ENCODE results near the gene HSD11B2.
A peak's percentile ranks its signal among the peaks of the same experiment; 100 is the strongest.

HSD11B2 gene

DNA sequence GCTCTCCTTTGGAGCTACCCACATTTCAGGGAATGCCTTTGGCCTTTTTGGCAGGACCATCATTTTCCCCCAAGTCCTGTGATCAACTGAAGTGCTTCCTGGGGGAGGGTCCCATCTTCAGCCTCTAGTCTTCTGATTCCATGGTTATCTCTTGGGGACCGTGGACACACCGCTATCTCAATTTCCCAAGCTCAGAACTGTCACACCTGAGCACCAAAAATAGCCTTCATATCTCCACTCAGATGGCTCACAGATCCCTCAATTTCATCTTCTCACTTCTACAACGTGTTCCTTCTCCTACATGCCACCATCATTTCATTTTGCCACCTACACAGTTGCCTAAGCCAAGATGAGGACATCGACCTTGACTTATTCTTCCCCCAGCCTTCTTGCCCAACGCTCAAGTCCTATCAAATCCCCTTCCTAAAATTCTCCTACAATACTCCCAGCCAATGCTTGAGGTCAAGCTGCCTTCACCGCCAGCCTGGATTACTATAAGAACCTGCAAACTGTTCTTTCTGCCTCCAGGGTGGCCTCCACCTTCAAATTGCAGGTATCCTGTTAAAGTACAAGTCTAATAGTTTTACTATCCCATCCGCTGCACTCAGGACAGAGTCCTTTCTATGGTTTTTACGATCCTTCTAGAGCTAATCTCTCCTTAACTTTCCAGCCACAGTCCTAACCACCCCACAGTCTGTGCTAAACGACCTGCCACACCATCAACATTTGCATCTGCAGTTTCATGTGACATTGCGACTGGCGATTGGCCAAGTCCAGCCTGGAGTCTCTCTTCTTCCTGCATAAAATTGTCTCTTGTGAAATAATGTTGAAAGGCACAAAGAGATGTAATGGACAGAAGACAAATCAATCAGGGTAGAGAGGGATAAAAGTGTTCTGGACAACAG lies 43.9 kb downstream of the HSD11B2 start:
- TF ChIP-seq CTCF (IDR thresholded peaks at IDR 0.05; ENCODE audit: low read length, missing control alignments): no peak
- no peak overlapping the region for H3K4me3 ChIP-seq (replicated peaks; ENCODE audit: low read depth, low read length)
- no peak for DNase-seq (ENCODE audit: low read depth)

DNA sequence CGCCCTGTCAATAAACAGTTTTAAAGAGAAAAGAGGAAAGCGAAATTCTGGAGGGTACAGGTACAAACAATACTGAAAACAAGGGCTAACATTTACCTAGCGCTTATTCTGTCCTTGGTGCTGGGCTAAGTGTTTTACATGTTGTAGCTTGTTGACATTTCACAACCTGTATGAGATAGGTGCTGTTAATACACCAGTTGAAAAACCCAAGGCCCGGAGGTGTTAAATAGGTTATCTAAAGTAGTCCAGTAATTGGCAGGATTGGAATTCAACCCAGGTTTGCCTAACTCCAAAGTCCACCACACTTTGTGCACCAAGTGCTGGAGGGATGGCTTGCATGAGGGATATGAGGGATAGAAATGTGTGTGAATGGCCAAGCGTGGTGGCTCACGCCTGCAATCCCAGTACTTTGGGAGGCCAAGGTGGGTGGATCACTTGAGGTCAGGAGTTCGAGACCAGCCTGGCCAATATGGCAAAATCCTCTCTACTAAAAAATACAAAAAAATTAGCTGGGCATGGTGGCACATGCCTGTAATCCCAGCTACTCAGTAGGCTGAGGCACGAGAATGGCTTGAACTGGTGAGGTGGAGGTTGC lies 47.1 kb downstream of the HSD11B2 start:
- no peak for DNase-seq (ENCODE audit: low read depth)

DNA sequence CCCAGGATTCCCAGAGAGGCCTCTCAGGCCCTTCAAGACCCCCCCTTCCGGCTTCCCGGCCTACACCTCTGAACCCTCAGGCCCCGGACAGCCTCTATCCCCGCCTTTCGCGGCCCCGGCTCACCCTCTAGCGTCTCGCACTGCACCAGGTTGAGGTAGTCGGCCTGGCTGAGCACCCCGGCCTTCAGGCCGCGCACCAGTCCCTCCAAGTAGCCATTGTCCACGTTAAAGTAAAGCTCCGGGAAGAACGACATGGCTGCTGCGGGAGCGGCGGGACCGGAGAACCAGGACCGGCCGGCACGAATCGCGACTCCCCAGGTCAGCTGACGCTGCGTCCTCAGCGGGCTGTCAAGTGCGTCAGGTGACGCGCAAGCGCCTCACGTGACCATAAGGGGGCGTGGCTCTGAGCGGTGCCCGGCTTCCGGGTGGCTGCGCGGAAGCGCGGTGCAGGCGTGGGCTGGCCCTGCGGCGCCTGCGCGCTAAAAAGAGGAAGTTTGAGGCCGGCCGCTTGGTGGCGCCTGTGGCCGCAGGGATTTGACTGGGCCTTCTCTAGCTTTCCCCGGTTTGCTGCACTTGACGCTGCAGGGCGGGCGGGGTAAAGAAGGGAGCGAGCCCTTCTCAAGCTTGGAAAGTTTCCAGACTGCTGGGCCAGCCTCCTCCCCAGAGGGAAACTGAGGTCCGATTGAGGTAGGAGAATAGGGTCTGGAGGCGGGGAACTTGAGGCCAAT lies 50.1 kb downstream of the HSD11B2 start, which contains the start of gene ATP6V0D1:
ATP6V0D1 (minus strand) TSS at position 325 of the 728 bp plus-strand sequence; CDS start at position 254, 71 bp downstream.
- peak; percentile 99 for DNase-seq (ENCODE audit: low read depth)
- H3K4me3 ChIP-seq (replicated peaks; ENCODE audit: low read depth, low read length): peak within 1 kb of the TSS; percentile 84
- TF ChIP-seq CTCF (IDR thresholded peaks at IDR 0.05; ENCODE audit: low read length, missing control alignments): peak; percentile 70

More for the DNA sequence above, 47.1 kb downstream of the HSD11B2 start:
- H3K4me3 ChIP-seq (replicated peaks; ENCODE audit: low read depth, low read length): no peak overlapping the region
- TF ChIP-seq CTCF (IDR thresholded peaks at IDR 0.05; ENCODE audit: low read length, missing control alignments): no peak

GRCh38 chr16:67481561-67482232 lies 50.8 kb downstream of the HSD11B2 start:
- peak overlapping the region; percentile 59 for H3K4me3 ChIP-seq (replicated peaks; ENCODE audit: low read depth, low read length)
- TF ChIP-seq CTCF (IDR thresholded peaks at IDR 0.05; ENCODE audit: low read length, missing control alignments): no peak
- DNase-seq (ENCODE audit: low read depth): peak; percentile 67

DNA sequence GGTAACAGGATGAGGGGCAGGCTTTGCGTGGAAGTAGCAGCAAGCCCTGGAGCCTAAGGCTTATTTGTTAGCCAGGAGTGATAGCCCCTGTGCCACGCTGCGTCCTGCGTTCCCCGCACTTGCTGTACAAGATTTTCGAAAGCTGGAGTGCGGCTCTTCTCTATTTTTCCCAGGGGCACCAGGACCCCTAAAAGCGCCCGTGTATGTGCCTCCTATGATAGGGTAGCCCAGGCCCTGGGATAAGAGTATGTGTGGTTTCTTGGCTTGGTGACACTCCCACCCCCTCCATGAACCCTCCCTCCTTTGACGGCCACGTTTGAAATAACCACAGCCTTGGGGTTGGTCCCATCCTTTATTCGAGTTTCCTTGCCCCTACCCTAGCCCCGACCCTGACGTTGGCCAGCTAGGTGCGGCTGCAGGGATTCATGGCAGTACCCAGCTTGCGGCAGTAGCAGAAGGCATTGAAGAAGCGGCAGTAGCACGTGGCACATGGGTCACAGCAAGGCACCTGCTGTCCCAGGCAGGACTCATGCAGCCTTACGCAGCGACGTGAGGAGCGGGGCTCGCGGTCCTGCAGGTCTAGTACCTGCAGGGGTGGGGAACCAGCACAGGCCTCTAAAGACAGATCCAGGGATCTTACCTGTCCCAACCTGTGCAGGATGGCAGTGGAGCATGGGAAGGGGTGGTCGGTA lies 51.5 kb downstream of the HSD11B2 start:
- no peak for TF ChIP-seq CTCF (IDR thresholded peaks at IDR 0.05; ENCODE audit: low read length, missing control alignments)
- H3K4me3 ChIP-seq (replicated peaks; ENCODE audit: low read depth, low read length): peak overlapping the region; percentile 59
- DNase-seq (ENCODE audit: low read depth): no peak

DNA sequence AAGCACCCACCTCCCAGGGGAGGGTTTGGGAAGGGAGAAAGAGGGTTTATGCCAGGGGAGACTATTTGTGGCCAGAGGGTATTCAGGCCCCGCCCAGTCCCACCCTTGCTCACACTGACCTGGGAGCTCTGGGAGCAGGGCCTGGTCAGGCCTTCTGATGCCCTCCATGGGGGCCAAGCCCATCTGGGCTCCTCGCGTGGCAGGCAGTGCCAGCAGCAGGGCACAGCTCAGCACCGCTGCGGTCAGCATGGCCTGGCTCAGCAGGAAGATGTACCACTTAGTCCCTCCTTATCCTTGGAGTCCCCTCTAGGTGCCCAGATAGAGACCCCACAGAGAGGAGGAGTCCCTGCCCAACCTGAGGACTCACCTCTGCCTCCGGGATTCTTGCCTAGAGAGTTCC lies 52.2 kb downstream of the HSD11B2 start, which contains the start of gene AGRP:
AGRP (minus strand) TSS at position 398 of the 400 bp plus-strand sequence; CDS start at position 249, 149 bp downstream.
- DNase-seq (ENCODE audit: low read depth): no peak
- H3K4me3 ChIP-seq (replicated peaks; ENCODE audit: low read depth, low read length): no peak within 1 kb of the TSS
- TF ChIP-seq CTCF (IDR thresholded peaks at IDR 0.05; ENCODE audit: low read length, missing control alignments): no peak
